K562 (cell line): Measurements from ENCODE around the gene ZSWIM8. TPM values are rescaled to one million over a fixed set of nuclear protein-coding genes. Genes with fewer than 3 reads are reported as not detected.

Experiments
- ATAC-seq: fragments of 200-7000 bp; cut with Tn5 transposase; 3 replicates; pipeline ENCODE4 v1.9.1; 2020; ENCODE audit warnings: moderate library complexity
- BruUV-seq: library from RNA; stranded (reverse); fragments of 400-500 nt; replicated peaks from 2 replicates; lab custom pipeline; 2021; lab: Mats Ljungman, UMichigan
- CTCF ChIA-PET: fragments of 300-600 bp; formaldehyde crosslinking; extraction: SDS; loops from one replicate; lab custom pipeline; 2021; ENCODE audit warnings: low intra/inter-chr PET ratio; lab: Yijun Ruan, JAX
- POLR2A ChIA-PET: fragments of 300-600, 350-650 bp; sonication (Branson Sonifier 250); formaldehyde crosslinking; extraction: SDS; loops from one replicate; lab custom pipeline; 2021; ENCODE audit warnings: antibody characterized with exemption, inconsistent platforms; lab: Yijun Ruan, JAX
- DNase-seq, 4 experiments: peaks; one replicate each; pipeline versions ENCODE4 v3.0.0 to v3.0.0-alpha.2; 2011 to 2018; ENCODE audit warnings: low spot score in 3 of 4, mixed read lengths in 3 of 4; ENCODE audit errors: extremely low read depth in 1 of 4
- FAIRE-seq: peaks from 2 replicates; lab custom pipeline; 2011; peaks lifted over from hg19 to GRCh38; lab: Jason Lieb, UNC
- H2AFZ ChIP-seq: 2 replicates; pipeline ENCODE4 v1.6.0; 2011; ENCODE audit warnings: low read depth, low read length, control low read depth, inconsistent platforms
- H3K27ac ChIP-seq: fragments of 200-600 bp; 3 replicates; pipeline ENCODE4 v1.8.0; 2011; ENCODE audit warnings: low read depth, mild to moderate bottlenecking, control low read depth, inconsistent platforms, low read length, moderate library complexity, mixed read lengths; ENCODE audit errors: extremely low read depth
- H3K27me3 ChIP-seq, 2 experiments: fragments of 300-600 bp in 1 of 2; 2 replicates in 1 of 2; 3 replicates in 1 of 2; pipeline versions ENCODE4 v1.6.0 to v1.8.0; 2011; ENCODE audit warnings: inconsistent platforms in 2 of 2, low read length in 2 of 2, mild to moderate bottlenecking in 1 of 2, mixed read lengths in 1 of 2, moderate library complexity in 1 of 2; ENCODE audit not compliant: control insufficient read depth in 2 of 2, insufficient read depth in 2 of 2
- H3K36me3 ChIP-seq: fragments of 300-600 bp; 3 replicates; pipeline ENCODE4 v1.8.0; 2011; ENCODE audit warnings: mild to moderate bottlenecking, low read length, inconsistent platforms; ENCODE audit not compliant: control insufficient read depth, insufficient read depth
- H3K4me1 ChIP-seq, 2 experiments: fragments of 200-600 bp in 1 of 2; replicated peaks in 1 of 2; 2 replicates in 1 of 2; 3 replicates in 1 of 2; pipeline versions ENCODE4 v1.5.1 to v1.8.0; 2011; ENCODE audit warnings: inconsistent platforms in 2 of 2, low read length in 2 of 2, mild to moderate bottlenecking in 1 of 2, mixed read lengths in 1 of 2, moderate library complexity in 1 of 2; ENCODE audit not compliant: control insufficient read depth in 2 of 2, insufficient read depth in 2 of 2
- H3K4me2 ChIP-seq: 2 replicates; pipeline ENCODE4 v1.6.1; 2011; ENCODE audit warnings: low read length, control low read depth, inconsistent platforms, mixed read lengths; ENCODE audit not compliant: insufficient read depth
- H3K4me3 ChIP-seq: fragments of 200-600 bp; sonication (generic), shearing (Covaris generic); 2 replicates; pipeline ENCODE4 v1.5.1; 2016; ENCODE audit warnings: control low read depth, inconsistent platforms
- H3K79me2 ChIP-seq: fragments of 200-600 bp; 3 replicates; pipeline ENCODE4 v1.8.0; 2011; ENCODE audit warnings: low read length, inconsistent platforms; ENCODE audit not compliant: control insufficient read depth, insufficient read depth
- H3K9ac ChIP-seq, 2 experiments: 2 replicates each; pipeline versions ENCODE4 v1.6.0 to v1.6.1; 2011; ENCODE audit warnings: low read depth in 2 of 2, low read length in 2 of 2, control low read depth in 1 of 2, inconsistent platforms in 1 of 2, mild to moderate bottlenecking in 1 of 2, mixed read lengths in 1 of 2; ENCODE audit not compliant: insufficient read depth in 1 of 2
- H3K9me1 ChIP-seq: one replicate; pipeline ENCODE4 v1.6.0; 2011; ENCODE audit warnings: inconsistent platforms, mild to moderate bottlenecking, low read length, moderate library complexity; ENCODE audit not compliant: control insufficient read depth, insufficient read depth
- H3K9me3 ChIP-seq: replicated peaks from 2 replicates; pipeline ENCODE4 v1.5.1; 2011; ENCODE audit warnings: low read depth, low read length, inconsistent platforms; ENCODE audit not compliant: control insufficient read depth, insufficient read depth
- H4K20me1 ChIP-seq: replicated peaks from 2 replicates; pipeline ENCODE4 v1.6.1; 2011; ENCODE audit warnings: low read length, inconsistent platforms, mixed read lengths; ENCODE audit not compliant: control insufficient read depth, insufficient read depth
- CCAR2 ChIP-seq: fragments of 200-400 bp; formaldehyde crosslinking; IDR thresholded peaks from 2 replicates; pipeline ENCODE4 v1.6.1; 2017; ENCODE audit warnings: mild to moderate bottlenecking, low read depth, low read length
- CHD2 ChIP-seq: IDR thresholded peaks from 2 replicates; pipeline ENCODE4 v1.6.1; 2011; ENCODE audit warnings: low read depth, low read length
- L3MBTL2 ChIP-seq: fragments of 450-650 bp; IDR thresholded peaks from 2 replicates; pipeline ENCODE4 v1.6.1; 2016; ENCODE audit warnings: mild to moderate bottlenecking, moderate library complexity
- MXI1 ChIP-seq: IDR thresholded peaks from 2 replicates; pipeline ENCODE4 v1.6.1; 2011; ENCODE audit warnings: low read depth, mild to moderate bottlenecking, improper control_type of control experiment, low read length
- OTX1 ChIP-seq: fragments of 450-650 bp; formaldehyde crosslinking; IDR thresholded peaks from 2 replicates; pipeline ENCODE4 v1.4.0; 2022; ENCODE audit warnings: mild to moderate bottlenecking
- POLR2A ChIP-seq: fragments of 450-650 bp; conservative IDR thresholded peaks from 2 replicates; pipeline ENCODE4 v1.6.1; 2016
- ZC3H8 ChIP-seq: fragments of 450-650 bp; IDR thresholded peaks from 2 replicates; pipeline ENCODE4 v1.6.1; 2017
- ZNF184 ChIP-seq: sonication (generic); formaldehyde crosslinking; IDR thresholded peaks from 2 replicates; pipeline ENCODE4 v1.5.0; 2020; ENCODE audit warnings: missing genetic modification reagents
- ZNF263 ChIP-seq: sonication (generic); formaldehyde crosslinking; IDR thresholded peaks from 2 replicates; pipeline ENCODE4 v1.8.0; 2022; ENCODE audit warnings: mild to moderate bottlenecking, missing genetic modification reagents, borderline replicate concordance
- ZNF41 ChIP-seq: fragments of 250-450 bp; sonication (Bioruptor Pico); conservative IDR thresholded peaks from 2 replicates; pipeline ENCODE4 v1.4.0; 2020; ENCODE audit warnings: mild to moderate bottlenecking
- ZNF668 ChIP-seq: fragments of 250-450 bp; sonication (Bioruptor Pico); IDR thresholded peaks from 2 replicates; pipeline ENCODE4 v1.8.0; 2022; ENCODE audit warnings: mild to moderate bottlenecking, inconsistent platforms
- WGBS: fragments of 100-300 bp; shearing (Covaris generic); methylation state at CpG from one replicate; pipeline ENCODE4 v1.1.6; 2016; ENCODE audit warnings: low coverage, mixed read lengths; ENCODE audit not compliant: insufficient coverage; ENCODE audit errors: missing lambda C conversion rate; 5-methylcytosine and 5-hydroxymethylcytosine counted together
- in situ Hi-C: fragments of 300-500 bp; cut with MboI; formaldehyde crosslinking; loops from 4 replicates; pipeline ENCODE4 v1.15.0; 2018; ENCODE audit warnings: inconsistent platforms, mixed read lengths
- intact Hi-C: fragments of 100-400 bp; cut with micrococcal nuclease; formaldehyde crosslinking; loops from 2 replicates; pipeline ENCODE4 v1.14.2; 2022
- polyA plus RNA-seq, 8 experiments: library from polyadenylated mRNA; depleted of rRNA in 4 of 8; stranded (reverse) in 5 of 8; unstranded in 3 of 8; fragments of >200 nt; fragmentation: Nextera tagmentation in 2 of 8; fragmentation: Illumina TruSeq in 1 of 8; extraction: Ambion mirVana in 2 of 8; extraction: Trizol in 1 of 8; gene quantifications; 2 replicates each; pipeline versions ENCODE4 v1.2.1 to v1.2.3, GENCODE V29; 2011 to 2014; ENCODE audit warnings: inconsistent platforms in 1 of 8, missing spikeins in 1 of 8
- total RNA-seq, 7 experiments: library from RNA; depleted of rRNA in 6 of 7; stranded (reverse); fragments of >200 nt in 6 of 7; fragmentation: Illumina TruSeq in 2 of 7; extraction: Trizol in 2 of 7; gene quantifications; 2 replicates each; pipeline versions ENCODE4 v1.2.1 to v1.2.3, GENCODE V29; 2011 to 2021; ENCODE audit warnings: low replicate concordance in 1 of 7
- TF ChIP-seq, protein P1 (sequence below): fragments of 250-450 bp; sonication (Bioruptor Pico); IDR thresholded peaks from 2 replicates; pipeline ENCODE4 v1.4.0; 2020
- TF ChIP-seq, protein P2 (sequence below), 3 experiments: IDR thresholded peaks in 2 of 3; conservative IDR thresholded peaks in 1 of 3; 2 replicates each; pipeline ENCODE4 v1.5.1; 2011 to 2012; ENCODE audit warnings: low read length in 3 of 3, mild to moderate bottlenecking in 3 of 3, control low read depth in 2 of 3, improper control_type of control experiment in 1 of 3, inconsistent platforms in 1 of 3, low read depth in 1 of 3, mixed read lengths in 1 of 3, moderate library complexity in 1 of 3; ENCODE audit not compliant: insufficient read depth in 2 of 3
- TF ChIP-seq, protein P3 (sequence below): fragments of 450-650 bp; formaldehyde crosslinking; IDR thresholded peaks from 2 replicates; pipeline ENCODE4 v1.4.0; 2020; ENCODE audit warnings: mild to moderate bottlenecking, moderate library complexity

Gene ZSWIM8
- total and polyA plus RNA-seq, 9 of the 15 experiments (the other 6 are each of a cell fraction or from before 2014, with no cell fraction given): 5.6 to 47.8 (median 26.7) TPM

DNA sequence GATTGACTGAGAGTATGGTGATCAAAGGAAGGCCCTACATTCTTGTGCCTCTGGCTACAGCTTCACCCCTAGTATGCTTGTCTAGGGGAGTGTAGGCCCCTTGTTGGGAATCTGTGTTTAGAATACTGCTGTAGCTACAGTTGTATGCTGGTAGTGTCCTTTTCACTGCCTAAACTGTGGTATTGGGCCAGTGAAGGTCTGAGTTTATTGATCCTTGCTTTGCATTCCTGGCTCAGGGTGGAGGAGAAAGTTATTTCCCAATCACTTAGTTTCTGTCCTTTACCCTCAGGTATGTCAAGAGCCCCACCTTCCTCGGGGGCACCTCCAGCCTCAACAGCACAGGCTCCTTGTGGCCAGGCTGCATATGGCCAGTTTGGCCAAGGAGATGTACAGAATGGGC lies 34.6 kb upstream of the ZSWIM8 start:
- H3K36me3 ChIP-seq: peaks cover 81% of the 10 kb centered on the region
- in situ Hi-C loops: no loop called here
- FAIRE-seq (no peak), ATAC-seq (no peak), DNase-seq (no peak)
- H3K27me3 ChIP-seq: no peaks in the 10 kb centered on the region
- intact Hi-C loops: no loop called here
- H3K9me1 ChIP-seq: no peaks in the 10 kb centered on the region
- TF ChIP-seq CHD2 (no peak), ZNF184 (CRISPR knock-in tag) (no peak), ZC3H8 (no peak), OTX1 (CRISPR knock-in tag) (no peak), POLR2A (no peak), L3MBTL2 (no peak), MXI1 (no peak), ZNF263 (CRISPR knock-in tag) (no peak), ZNF41 (CRISPR knock-in tag) (no peak), ZNF668 (no peak), CCAR2 (no peak)
- TF ChIP-seq, protein P1, sequence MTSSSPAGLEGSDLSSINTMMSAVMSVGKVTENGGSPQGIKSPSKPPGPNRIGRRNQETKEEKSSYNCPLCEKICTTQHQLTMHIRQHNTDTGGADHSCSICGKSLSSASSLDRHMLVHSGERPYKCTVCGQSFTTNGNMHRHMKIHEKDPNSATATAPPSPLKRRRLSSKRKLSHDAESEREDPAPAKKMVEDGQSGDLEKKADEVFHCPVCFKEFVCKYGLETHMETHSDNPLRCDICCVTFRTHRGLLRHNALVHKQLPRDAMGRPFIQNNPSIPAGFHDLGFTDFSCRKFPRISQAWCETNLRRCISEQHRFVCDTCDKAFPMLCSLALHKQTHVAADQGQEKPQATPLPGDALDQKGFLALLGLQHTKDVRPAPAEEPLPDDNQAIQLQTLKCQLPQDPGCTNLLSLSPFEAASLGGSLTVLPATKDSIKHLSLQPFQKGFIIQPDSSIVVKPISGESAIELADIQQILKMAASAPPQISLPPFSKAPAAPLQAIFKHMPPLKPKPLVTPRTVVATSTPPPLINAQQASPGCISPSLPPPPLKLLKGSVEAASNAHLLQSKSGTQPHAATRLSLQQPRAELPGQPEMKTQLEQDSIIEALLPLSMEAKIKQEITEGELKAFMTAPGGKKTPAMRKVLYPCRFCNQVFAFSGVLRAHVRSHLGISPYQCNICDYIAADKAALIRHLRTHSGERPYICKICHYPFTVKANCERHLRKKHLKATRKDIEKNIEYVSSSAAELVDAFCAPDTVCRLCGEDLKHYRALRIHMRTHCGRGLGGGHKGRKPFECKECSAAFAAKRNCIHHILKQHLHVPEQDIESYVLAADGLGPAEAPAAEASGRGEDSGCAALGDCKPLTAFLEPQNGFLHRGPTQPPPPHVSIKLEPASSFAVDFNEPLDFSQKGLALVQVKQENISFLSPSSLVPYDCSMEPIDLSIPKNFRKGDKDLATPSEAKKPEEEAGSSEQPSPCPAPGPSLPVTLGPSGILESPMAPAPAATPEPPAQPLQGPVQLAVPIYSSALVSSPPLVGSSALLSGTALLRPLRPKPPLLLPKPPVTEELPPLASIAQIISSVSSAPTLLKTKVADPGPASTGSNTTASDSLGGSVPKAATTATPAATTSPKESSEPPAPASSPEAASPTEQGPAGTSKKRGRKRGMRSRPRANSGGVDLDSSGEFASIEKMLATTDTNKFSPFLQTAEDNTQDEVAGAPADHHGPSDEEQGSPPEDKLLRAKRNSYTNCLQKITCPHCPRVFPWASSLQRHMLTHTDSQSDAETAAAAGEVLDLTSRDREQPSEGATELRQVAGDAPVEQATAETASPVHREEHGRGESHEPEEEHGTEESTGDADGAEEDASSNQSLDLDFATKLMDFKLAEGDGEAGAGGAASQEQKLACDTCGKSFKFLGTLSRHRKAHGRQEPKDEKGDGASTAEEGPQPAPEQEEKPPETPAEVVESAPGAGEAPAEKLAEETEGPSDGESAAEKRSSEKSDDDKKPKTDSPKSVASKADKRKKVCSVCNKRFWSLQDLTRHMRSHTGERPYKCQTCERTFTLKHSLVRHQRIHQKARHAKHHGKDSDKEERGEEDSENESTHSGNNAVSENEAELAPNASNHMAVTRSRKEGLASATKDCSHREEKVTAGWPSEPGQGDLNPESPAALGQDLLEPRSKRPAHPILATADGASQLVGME (CRISPR knock-in tag): no peak
- TF ChIP-seq, protein P2, sequence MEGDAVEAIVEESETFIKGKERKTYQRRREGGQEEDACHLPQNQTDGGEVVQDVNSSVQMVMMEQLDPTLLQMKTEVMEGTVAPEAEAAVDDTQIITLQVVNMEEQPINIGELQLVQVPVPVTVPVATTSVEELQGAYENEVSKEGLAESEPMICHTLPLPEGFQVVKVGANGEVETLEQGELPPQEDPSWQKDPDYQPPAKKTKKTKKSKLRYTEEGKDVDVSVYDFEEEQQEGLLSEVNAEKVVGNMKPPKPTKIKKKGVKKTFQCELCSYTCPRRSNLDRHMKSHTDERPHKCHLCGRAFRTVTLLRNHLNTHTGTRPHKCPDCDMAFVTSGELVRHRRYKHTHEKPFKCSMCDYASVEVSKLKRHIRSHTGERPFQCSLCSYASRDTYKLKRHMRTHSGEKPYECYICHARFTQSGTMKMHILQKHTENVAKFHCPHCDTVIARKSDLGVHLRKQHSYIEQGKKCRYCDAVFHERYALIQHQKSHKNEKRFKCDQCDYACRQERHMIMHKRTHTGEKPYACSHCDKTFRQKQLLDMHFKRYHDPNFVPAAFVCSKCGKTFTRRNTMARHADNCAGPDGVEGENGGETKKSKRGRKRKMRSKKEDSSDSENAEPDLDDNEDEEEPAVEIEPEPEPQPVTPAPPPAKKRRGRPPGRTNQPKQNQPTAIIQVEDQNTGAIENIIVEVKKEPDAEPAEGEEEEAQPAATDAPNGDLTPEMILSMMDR (IDR thresholded peaks at IDR 0.05 in 2 of 3, conservative IDR thresholded peaks at IDR 0.05 in 1 of 3; ENCODE audit: insufficient read depth in 2 of 3, low read depth in 1 of 3, low read length in 3 of 3): no peak
- TF ChIP-seq, protein P3, sequence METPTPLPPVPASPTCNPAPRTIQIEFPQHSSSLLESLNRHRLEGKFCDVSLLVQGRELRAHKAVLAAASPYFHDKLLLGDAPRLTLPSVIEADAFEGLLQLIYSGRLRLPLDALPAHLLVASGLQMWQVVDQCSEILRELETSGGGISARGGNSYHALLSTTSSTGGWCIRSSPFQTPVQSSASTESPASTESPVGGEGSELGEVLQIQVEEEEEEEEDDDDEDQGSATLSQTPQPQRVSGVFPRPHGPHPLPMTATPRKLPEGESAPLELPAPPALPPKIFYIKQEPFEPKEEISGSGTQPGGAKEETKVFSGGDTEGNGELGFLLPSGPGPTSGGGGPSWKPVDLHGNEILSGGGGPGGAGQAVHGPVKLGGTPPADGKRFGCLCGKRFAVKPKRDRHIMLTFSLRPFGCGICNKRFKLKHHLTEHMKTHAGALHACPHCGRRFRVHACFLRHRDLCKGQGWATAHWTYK (CRISPR knock-in tag): no peak
- ChIA-PET CTCF (no interaction called here), POLR2A (no interaction called here)
- no TSS peak for BruUV-seq
- H3K4me3 ChIP-seq: no peak overlapping the region
- no peak overlapping the region for H3K4me2 ChIP-seq
- H3K27ac ChIP-seq: no peak overlapping the region
- H3K9me3 ChIP-seq: no peaks in the 10 kb centered on the region
- 100% methylated on average over 1 of the region's 1 CpG for WGBS
- H4K20me1 ChIP-seq: peaks cover 14% of the 10 kb centered on the region
- H3K79me2 ChIP-seq: peaks cover 35% of the 10 kb centered on the region
- H3K4me1 ChIP-seq: peaks cover 0 to 8% of the 10 kb centered on the region in 2 experiments; a peak in 2 of 5 replicates
- H2AFZ ChIP-seq: no peak overlapping the region
- H3K9ac ChIP-seq: no peak overlapping the region; a peak in 1 of 4 replicates
